Mucosa of rectum (tissue), 2 donors: ENCODE data around the gene ATP2B2.

Source experiments
- H3K27ac ChIP-seq, 2 donors: one replicate each; pipeline ENCODE4 v1.7.0; 2013; ENCODE audit warnings: inconsistent platforms in 2 of 2, low read depth in 2 of 2, low read length in 2 of 2
- H3K27me3 ChIP-seq, 2 donors: one replicate each; pipeline ENCODE4 v1.7.0; 2013; ENCODE audit warnings: low read length in 2 of 2; ENCODE audit not compliant: control insufficient read depth in 2 of 2, insufficient read depth in 2 of 2
- H3K36me3 ChIP-seq, 2 donors: one replicate each; pipeline ENCODE4 v1.7.0; 2013; ENCODE audit warnings: low read length in 2 of 2; ENCODE audit not compliant: control insufficient read depth in 2 of 2, insufficient read depth in 2 of 2
- H3K4me1 ChIP-seq, 2 donors: one replicate each; pipeline ENCODE4 v1.7.0; 2013; ENCODE audit warnings: low read length in 2 of 2, mild to moderate bottlenecking in 1 of 2; ENCODE audit not compliant: control insufficient read depth in 2 of 2, insufficient read depth in 2 of 2
- H3K4me3 ChIP-seq, 2 donors: one replicate each; pipeline ENCODE4 v1.7.0; 2013; ENCODE audit warnings: low read length in 2 of 2
- H3K9ac ChIP-seq, 2 donors: one replicate each; pipeline ENCODE4 v1.7.0; 2013; ENCODE audit warnings: low read length in 2 of 2, low read depth in 1 of 2, mild to moderate bottlenecking in 1 of 2
- H3K9me3 ChIP-seq, 2 donors: one replicate each; pipeline ENCODE4 v1.7.0; 2013; ENCODE audit warnings: low read length in 2 of 2; ENCODE audit not compliant: control insufficient read depth in 2 of 2
- donor health status: healthy.
- donor health status: Normal muscosa, but diverticular disease.

ATP2B2 gene

GRCh38 chr3:10483364-10483675 lies 22.1 kb downstream of the ATP2B2 start:
- Histone ChIP-seq H3K9ac (no peak overlapping the region), H3K27ac (no peak overlapping the region), H3K4me1 (no peaks in the 10 kb centered on the region), H3K9me3 (no peaks in the 10 kb centered on the region), H3K27me3 (no peaks in the 10 kb centered on the region), H3K4me3 (no peak overlapping the region), H3K36me3 (no peaks in the 10 kb centered on the region)

- no peak overlapping the region for H3K9ac ChIP-seq
- no peak overlapping the region for H3K4me3 ChIP-seq
- H3K4me1 ChIP-seq, result no peaks in the 10 kb centered on the region
- no peaks in the 10 kb centered on the region for H3K36me3 ChIP-seq
- H3K9me3 ChIP-seq, result no peaks in the 10 kb centered on the region
- no peak overlapping the region for H3K27ac ChIP-seq
- H3K27me3 ChIP-seq, result no peaks in the 10 kb centered on the region
Observed at GRCh38 chr3:10482631-10483363, 22.6 kb downstream of the ATP2B2 start.

- H3K4me1 ChIP-seq, result no peaks in the 10 kb centered on the region
- H3K9ac ChIP-seq, result no peak overlapping the region
- no peaks in the 10 kb centered on the region for H3K27me3 ChIP-seq
Observed at GRCh38 chr3:10480871-10481378, 24.5 kb downstream of the ATP2B2 start.

GRCh38 chr3:10479311-10479710 lies 26.1 kb downstream of the ATP2B2 start:
- no peak overlapping the region for H3K9ac ChIP-seq
- H3K27ac ChIP-seq, result no peak overlapping the region
- H3K4me3 ChIP-seq, result no peak overlapping the region
- no peaks in the 10 kb centered on the region for H3K9me3 ChIP-seq
- no peaks in the 10 kb centered on the region for H3K4me1 ChIP-seq
- H3K27me3 ChIP-seq, result no peaks in the 10 kb centered on the region
- H3K36me3 ChIP-seq, result no peaks in the 10 kb centered on the region

More at GRCh38 chr3:10480871-10481378, 24.5 kb downstream of the ATP2B2 start:
- no peak overlapping the region for H3K4me3 ChIP-seq
- H3K9me3 ChIP-seq, result no peaks in the 10 kb centered on the region
- H3K36me3 ChIP-seq, result no peaks in the 10 kb centered on the region
- no peak overlapping the region for H3K27ac ChIP-seq

- Histone ChIP-seq H3K27me3 (no peaks in the 10 kb centered on the region), H3K27ac (no peak overlapping the region), H3K9ac (no peak overlapping the region), H3K9me3 (no peaks in the 10 kb centered on the region), H3K4me3 (no peak overlapping the region), H3K4me1 (no peaks in the 10 kb centered on the region), H3K36me3 (no peaks in the 10 kb centered on the region)
Observed at GRCh38 chr3:10475983-10476382, 29.4 kb downstream of the ATP2B2 start.

GRCh38 chr3:10474847-10475246 lies 30.5 kb downstream of the ATP2B2 start:
- Histone ChIP-seq H3K4me3 (no peak overlapping the region), H3K4me1 (no peaks in the 10 kb centered on the region), H3K9me3 (no peaks in the 10 kb centered on the region), H3K36me3 (no peaks in the 10 kb centered on the region), H3K27ac (no peak overlapping the region), H3K9ac (no peak overlapping the region), H3K27me3 (peaks cover 3 to 5% of the 10 kb centered on the region in 2 donors)

GRCh38 chr3:10474275-10474646 lies 31.1 kb downstream of the ATP2B2 start:
- H3K4me1 ChIP-seq, result no peaks in the 10 kb centered on the region
- no peaks in the 10 kb centered on the region for H3K36me3 ChIP-seq
- H3K9me3 ChIP-seq, result no peaks in the 10 kb centered on the region
- H3K27ac ChIP-seq, result no peak overlapping the region
- H3K9ac ChIP-seq, result no peak overlapping the region
- H3K4me3 ChIP-seq, result no peak overlapping the region
- peaks cover 5 to 7% of the 10 kb centered on the region in 2 donors for H3K27me3 ChIP-seq

- no peaks in the 10 kb centered on the region for H3K36me3 ChIP-seq
- no peak overlapping the region for H3K9ac ChIP-seq
- H3K27ac ChIP-seq, result no peak overlapping the region
Observed at GRCh38 chr3:10473581-10474274, 31.7 kb downstream of the ATP2B2 start.

GRCh38 chr3:10472877-10473440 lies 32.4 kb downstream of the ATP2B2 start:
- no peak overlapping the region for H3K27ac ChIP-seq

More at GRCh38 chr3:10473581-10474274, 31.7 kb downstream of the ATP2B2 start:
- Histone ChIP-seq H3K9me3 (no peaks in the 10 kb centered on the region), H3K4me1 (no peaks in the 10 kb centered on the region), H3K27me3 (peaks cover 5 to 7% of the 10 kb centered on the region in 2 donors), H3K4me3 (no peak overlapping the region)

GRCh38 chr3:10471054-10471688 lies 34.2 kb downstream of the ATP2B2 start:
- Histone ChIP-seq H3K4me1 (no peaks in the 10 kb centered on the region), H3K27me3 (peaks cover 5 to 7% of the 10 kb centered on the region in 2 donors), H3K9ac (no peak overlapping the region), H3K27ac (no peak overlapping the region), H3K4me3 (no peak overlapping the region), H3K36me3 (no peaks in the 10 kb centered on the region), H3K9me3 (no peaks in the 10 kb centered on the region)

More at GRCh38 chr3:10472877-10473440, 32.4 kb downstream of the ATP2B2 start:
- Histone ChIP-seq H3K9me3 (no peaks in the 10 kb centered on the region), H3K27me3 (peaks cover 5 to 7% of the 10 kb centered on the region in 2 donors), H3K4me1 (no peaks in the 10 kb centered on the region), H3K4me3 (no peak overlapping the region), H3K9ac (no peak overlapping the region), H3K36me3 (no peaks in the 10 kb centered on the region)
